GM12801 (cell line): ENCODE measurements around the gene COMT.

Source experiments
- CTCF ChIP-seq: IDR thresholded peaks from one replicate; pipeline ENCODE4 v1.5.1; 2011; ENCODE audit warnings: control low read depth; ENCODE audit not compliant: insufficient read length; ENCODE audit errors: extremely low read depth

COMT gene

GRCh38 chr22:19990188-19990587, 48.6 kb downstream of the COMT start:
- no peak for TF ChIP-seq CTCF

GRCh38 chr22:19990609-19991394, 49.2 kb downstream of the COMT start:
- no peak for TF ChIP-seq CTCF

- TF ChIP-seq CTCF: no peak
These were observed 49.7 kb downstream of the COMT start for GRCh38 chr22:19991395-19991644.

GRCh38 chr22:19991645-19992451, 50.3 kb downstream of the COMT start:
- TF ChIP-seq CTCF: no peak

GRCh38 chr22:19992481-19992911, 50.9 kb downstream of the COMT start:
- TF ChIP-seq CTCF: no peak

- TF ChIP-seq CTCF: no peak
These were observed 51.4 kb downstream of the COMT start for GRCh38 chr22:19992921-19993355.

- TF ChIP-seq CTCF: no peak
These were observed 52.4 kb downstream of the COMT start for GRCh38 chr22:19993926-19994325.
